K562 (cell line): ENCODE results near the gene AHSG.

Experiments
- E2F1 ChIP-seq: sonication (generic); formaldehyde crosslinking; IDR thresholded peaks from 2 replicates; pipeline ENCODE4 v1.8.1; 2023; ENCODE audit warnings: mild to moderate bottlenecking, missing genetic modification reagents, moderate library complexity
- ESRRA ChIP-seq: fragments of 450-650 bp; IDR thresholded peaks from 2 replicates; pipeline ENCODE4 v1.6.1; 2014; ENCODE audit warnings: low read depth, mild to moderate bottlenecking, moderate library complexity, borderline replicate concordance
- TF ChIP-seq, protein P1 (sequence below): sonication (generic); formaldehyde crosslinking; IDR thresholded peaks from 2 replicates; pipeline ENCODE4 v1.8.1; 2022; ENCODE audit warnings: missing genetic modification reagents

DNA sequence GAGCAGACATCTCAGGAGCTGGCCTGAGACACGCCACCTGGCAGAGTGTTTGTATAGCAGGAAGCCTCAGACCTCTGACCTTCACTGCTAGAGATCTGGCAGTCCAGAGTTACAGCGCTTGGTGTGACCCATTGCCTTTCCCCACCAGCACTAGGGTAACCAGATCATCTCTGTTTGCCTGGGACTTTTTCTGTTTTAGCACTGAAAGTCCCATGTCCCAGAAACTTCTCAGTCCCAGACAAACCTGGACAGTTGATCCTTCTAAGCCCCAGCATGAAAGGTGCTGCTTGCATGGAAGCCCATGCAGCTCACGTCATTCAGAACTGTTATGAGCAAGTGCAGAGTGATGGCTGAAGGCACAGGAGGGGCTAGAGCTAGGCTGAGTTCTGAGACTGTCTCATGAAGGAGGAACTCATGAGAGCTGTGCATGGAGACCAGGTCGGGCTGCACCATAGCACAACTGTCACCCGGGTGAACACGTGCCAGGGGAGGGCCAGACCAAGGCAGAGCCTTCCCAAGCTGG, 18.2 kb upstream of the AHSG start:
- TF ChIP-seq, protein P1, sequence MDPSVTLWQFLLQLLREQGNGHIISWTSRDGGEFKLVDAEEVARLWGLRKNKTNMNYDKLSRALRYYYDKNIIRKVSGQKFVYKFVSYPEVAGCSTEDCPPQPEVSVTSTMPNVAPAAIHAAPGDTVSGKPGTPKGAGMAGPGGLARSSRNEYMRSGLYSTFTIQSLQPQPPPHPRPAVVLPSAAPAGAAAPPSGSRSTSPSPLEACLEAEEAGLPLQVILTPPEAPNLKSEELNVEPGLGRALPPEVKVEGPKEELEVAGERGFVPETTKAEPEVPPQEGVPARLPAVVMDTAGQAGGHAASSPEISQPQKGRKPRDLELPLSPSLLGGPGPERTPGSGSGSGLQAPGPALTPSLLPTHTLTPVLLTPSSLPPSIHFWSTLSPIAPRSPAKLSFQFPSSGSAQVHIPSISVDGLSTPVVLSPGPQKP: no peak
- no peak for TF ChIP-seq E2F1 (CRISPR knock-in tag)
- no peak for TF ChIP-seq ESRRA
